ENCODE measurements around the gene ICAM4. TPM values are rescaled to one million over a fixed set of nuclear protein-coding genes. Genes with fewer than 3 reads are reported as not detected.

Gene ICAM4
- total RNA-seq, 1 donor: 0.27 TPM

GRCh38 chr19:10284960-10285278, 1.8 kb upstream of the ICAM4 start:
- DNase-seq (ENCODE audit: low read depth): no peak
- no peak for TF ChIP-seq CTCF (IDR thresholded peaks at IDR 0.05; ENCODE audit: insufficient read depth, low read length)
- no peak overlapping the region for H3K4me3 ChIP-seq (ENCODE audit: low read depth, low read length)

GRCh38 chr19:10285393-10285792, 1.4 kb upstream of the ICAM4 start:
- no peak for TF ChIP-seq CTCF (IDR thresholded peaks at IDR 0.05; ENCODE audit: insufficient read depth, low read length)
- DNase-seq (ENCODE audit: low read depth): no peak
- H3K4me3 ChIP-seq (ENCODE audit: low read depth, low read length): no peak overlapping the region

GRCh38 chr19:10288662-10289166, 2.0 kb downstream of the ICAM4 start:
- peak overlapping the region; percentile 25 for H3K4me3 ChIP-seq (ENCODE audit: low read depth, low read length)
- DNase-seq (ENCODE audit: low read depth): no peak
- TF ChIP-seq CTCF (IDR thresholded peaks at IDR 0.05; ENCODE audit: insufficient read depth, low read length): no peak

GRCh38 chr19:10289167-10289835, 2.5 kb downstream of the ICAM4 start:
- DNase-seq (ENCODE audit: low read depth): no peak
- TF ChIP-seq CTCF (IDR thresholded peaks at IDR 0.05; ENCODE audit: insufficient read depth, low read length): no peak
- peak overlapping the region; percentile 25 for H3K4me3 ChIP-seq (ENCODE audit: low read depth, low read length)

- TF ChIP-seq CTCF (IDR thresholded peaks at IDR 0.05; ENCODE audit: insufficient read depth, low read length): no peak
- no peak for DNase-seq (ENCODE audit: low read depth)
- peak within 1 kb of the TSS; percentile 53 for H3K4me3 ChIP-seq (ENCODE audit: low read depth, low read length)
These were observed 3.1 kb downstream of the ICAM4 start, which contains the start of gene ICAM5 for GRCh38 chr19:10289836-10290356. Gene ICAM5 (plus strand): TSS chr19:10289952. CDS start chr19:10290044, 92 bp downstream.

GRCh38 chr19:10290357-10290875, 3.7 kb downstream of the ICAM4 start:
- TF ChIP-seq CTCF (IDR thresholded peaks at IDR 0.05; ENCODE audit: insufficient read depth, low read length): no peak
- peak; percentile 24 for DNase-seq (ENCODE audit: low read depth)
- H3K4me3 ChIP-seq (ENCODE audit: low read depth, low read length): peak overlapping the region; percentile 42

Data from fibroblast of the aortic adventitia (primary cell).